Vagina (tissue), 2 donors: ENCODE data around the gene MESP2. TPM values are rescaled to one million over a fixed set of nuclear protein-coding genes. Genes with fewer than 3 reads are reported as not detected.

Experiments used
- DNase-seq, 2 donors: peaks; one replicate each; pipeline ENCODE4 v3.0.0-alpha.2; 2017; ENCODE audit errors: extremely low spot score in 2 of 2
- H3K27ac ChIP-seq: fragments of 200-600 bp; sonication (generic); one replicate; pipeline ENCODE4 v1.5.1; 2019
- H3K27me3 ChIP-seq: fragments of 200-600 bp; sonication (generic); one replicate; pipeline ENCODE4 v1.5.1; 2019
- H3K36me3 ChIP-seq, 2 donors: fragments of 200-600 bp; sonication (generic); one replicate each; pipeline ENCODE4 v1.5.1; 2017 to 2019
- H3K4me1 ChIP-seq: fragments of 200-600 bp; sonication (generic); one replicate; pipeline ENCODE4 v1.5.1; 2019
- H3K4me3 ChIP-seq, 2 donors: fragments of 200-600 bp; sonication (generic); 1 replicate in 1 of 2; 2 replicates in 1 of 2; pipeline ENCODE4 v1.5.1; 2016 to 2019
- H3K9me3 ChIP-seq: fragments of 200-600 bp; sonication (generic); one replicate; pipeline ENCODE4 v1.5.1; 2019
- CTCF ChIP-seq, 3 experiments: fragments of 450-650 bp in 2 of 3; fragments of 200-600 bp in 1 of 3; sonication (generic) in 1 of 3; IDR thresholded peaks; one replicate each; pipeline ENCODE4 v1.5.1; 2017 to 2019; ENCODE audit warnings: antibody characterized with exemption in 3 of 3, mild to moderate bottlenecking in 2 of 3, moderate library complexity in 2 of 3
- POLR2A ChIP-seq, 2 donors: fragments of 450-650 bp; IDR thresholded peaks; one replicate each; pipeline ENCODE4 v1.6.1; 2017; ENCODE audit warnings: antibody characterized with exemption in 2 of 2, mild to moderate bottlenecking in 2 of 2, moderate library complexity in 2 of 2
- POLR2AphosphoS5 ChIP-seq, 2 donors: sonication (generic); formaldehyde crosslinking; IDR thresholded peaks; one replicate each; pipeline ENCODE4 v1.9.0; 2017; ENCODE audit warnings: antibody characterized with exemption in 2 of 2, mild to moderate bottlenecking in 2 of 2, low read depth in 1 of 2; ENCODE audit not compliant: insufficient read depth in 1 of 2
- intact Hi-C: fragments of 100-400 bp; cut with DNase I; formaldehyde crosslinking; loops from one replicate; pipeline ENCODE4 v1.15.1; 2023
- total RNA-seq: library from RNA; depleted of rRNA; stranded (reverse); fragments of >200 nt; gene quantifications from one replicate; pipeline ENCODE4 v1.2.3, GENCODE V29; 2016

Gene MESP2
- total RNA-seq, 1 donor from 2014 or later: not detected

GRCh38 chr15:89759835-89760234, 16.3 kb upstream of the MESP2 start:
- intact Hi-C loops: loop anchor here (2.0 to 5.0 kb wide), 2 partner anchors 119 to 312 kb away; no protein-coding TSS in a partner anchor
- DNase-seq: no peak
- H3K27me3 ChIP-seq: no peaks in the 10 kb centered on the region
- no peaks in the 10 kb centered on the region for H3K36me3 ChIP-seq
- peaks cover 18% of the 10 kb centered on the region for H3K4me1 ChIP-seq
- TF ChIP-seq POLR2AphosphoS5 (IDR thresholded peaks at IDR 0.05; ENCODE audit: insufficient read depth in 1 of 2, low read depth in 1 of 2): no peak
- no peak for TF ChIP-seq POLR2A (IDR thresholded peaks at IDR 0.05)
- TF ChIP-seq CTCF (IDR thresholded peaks at IDR 0.05): no peak
- H3K4me3 ChIP-seq: no peak overlapping the region
- H3K9me3 ChIP-seq: no peaks in the 10 kb centered on the region
- no peak overlapping the region for H3K27ac ChIP-seq

- peak in 1 of 2 donors; percentile 82 for DNase-seq
- Histone ChIP-seq H3K9me3 (no peaks in the 10 kb centered on the region), H3K27ac (no peak overlapping the region), H3K27me3 (no peaks in the 10 kb centered on the region), H3K36me3 (no peaks in the 10 kb centered on the region), H3K4me3 (no peak overlapping the region), H3K4me1 (peaks cover 18% of the 10 kb centered on the region)
- intact Hi-C loops: loop anchor here (2.0 to 5.0 kb wide), 2 partner anchors 118 to 312 kb away; no protein-coding TSS in a partner anchor
- TF ChIP-seq POLR2A (IDR thresholded peaks at IDR 0.05) (no peak), CTCF (IDR thresholded peaks at IDR 0.05) (peak; percentile 77 to 92 (median 79))
These were observed 15.7 kb upstream of the MESP2 start for GRCh38 chr15:89760303-89761008.

GRCh38 chr15:89761009-89761831, 14.9 kb upstream of the MESP2 start:
- no peak for DNase-seq
- Histone ChIP-seq H3K4me3 (no peak overlapping the region), H3K27ac (no peak overlapping the region), H3K4me1 (peaks cover 18% of the 10 kb centered on the region), H3K36me3 (no peaks in the 10 kb centered on the region), H3K27me3 (no peaks in the 10 kb centered on the region), H3K9me3 (no peaks in the 10 kb centered on the region)
- TF ChIP-seq CTCF (IDR thresholded peaks at IDR 0.05) (no peak), POLR2A (IDR thresholded peaks at IDR 0.05) (no peak), POLR2AphosphoS5 (IDR thresholded peaks at IDR 0.05; ENCODE audit: insufficient read depth in 1 of 2, low read depth in 1 of 2) (no peak)
- intact Hi-C loops: loop anchor here (2.0 to 5.0 kb wide), 2 partner anchors 118 to 311 kb away; no protein-coding TSS in a partner anchor

GRCh38 chr15:89761929-89762328, 14.2 kb upstream of the MESP2 start:
- H3K27me3 ChIP-seq: no peaks in the 10 kb centered on the region
- no peak overlapping the region for H3K4me3 ChIP-seq
- no peak for TF ChIP-seq POLR2AphosphoS5 (IDR thresholded peaks at IDR 0.05; ENCODE audit: insufficient read depth in 1 of 2, low read depth in 1 of 2)
- TF ChIP-seq CTCF (IDR thresholded peaks at IDR 0.05): no peak
- TF ChIP-seq POLR2A (IDR thresholded peaks at IDR 0.05): no peak
- H3K9me3 ChIP-seq: no peaks in the 10 kb centered on the region
- DNase-seq: no peak
- H3K27ac ChIP-seq: no peak overlapping the region
- intact Hi-C loops: loop anchor here (2.0 to 5.0 kb wide), 2 partner anchors 117 to 310 kb away; no protein-coding TSS in a partner anchor
- H3K36me3 ChIP-seq: no peaks in the 10 kb centered on the region
- peaks cover 18% of the 10 kb centered on the region for H3K4me1 ChIP-seq
